Measurements from ENCODE around the gene SLC4A5. TPM values are rescaled to one million over a fixed set of nuclear protein-coding genes. Genes with fewer than 3 reads are reported as not detected.
A peak's percentile ranks its signal among the peaks of the same experiment; 100 is the strongest.

Gene SLC4A5
- polyA plus RNA-seq (2012; ENCODE audit: low read depth, missing spikeins), result 1.1 TPM

DNA sequence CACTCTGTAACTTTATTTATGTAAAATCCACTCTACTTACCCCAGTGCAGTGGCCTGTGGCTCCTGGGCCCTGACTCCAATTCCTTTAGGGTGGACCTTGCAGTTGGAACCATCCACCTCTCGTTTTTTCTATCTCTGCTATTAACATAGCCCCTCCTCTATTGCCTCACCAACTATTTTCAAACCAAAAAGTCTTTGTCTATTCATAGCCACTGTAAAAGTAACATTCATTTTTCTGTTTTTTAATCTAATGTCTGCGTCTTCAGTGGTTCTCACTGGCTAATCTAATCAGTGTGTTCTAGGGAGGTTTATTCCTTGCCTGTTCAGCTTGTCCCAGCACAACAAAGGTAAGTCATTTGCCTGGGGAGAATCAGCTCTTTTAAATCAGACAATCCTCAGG lies at the start of gene SLC4A5:
Gene SLC4A5, minus strand, starts transcription at position 101 of the 400 bp plus-strand sequence. CDS start 28,393 bp downstream, outside the sequence.
- no peak for DNase-seq (ENCODE audit: insufficient read length, low spot score)
- no peak for FAIRE-seq
- TF ChIP-seq TAF1 (IDR thresholded peaks at IDR 0.05; ENCODE audit: low read depth, low read length), result no peak
- TF ChIP-seq POU2F2 (IDR thresholded peaks at IDR 0.05; ENCODE audit: low read depth, low read length), result no peak
- no peak for TF ChIP-seq SPI1 (IDR thresholded peaks at IDR 0.05; ENCODE audit: low read depth, low read length)
- no peak for TF ChIP-seq POLR2AphosphoS5 (IDR thresholded peaks at IDR 0.05; ENCODE audit: low read depth, low read length)

GRCh38 chr2:74392449-74392743 lies 49.2 kb upstream of the SLC4A5 start:
- FAIRE-seq, result no peak
- no peak for DNase-seq (ENCODE audit: insufficient read length, low spot score)
- TF ChIP-seq SPI1 (IDR thresholded peaks at IDR 0.05; ENCODE audit: low read depth, low read length) (no peak), TAF1 (IDR thresholded peaks at IDR 0.05; ENCODE audit: low read depth, low read length) (no peak), POLR2A (IDR thresholded peaks at IDR 0.05; ENCODE audit: low read depth, low read length) (no peak), POU2F2 (IDR thresholded peaks at IDR 0.05; ENCODE audit: low read depth, low read length) (no peak), PAX5 (IDR thresholded peaks at IDR 0.05; ENCODE audit: insufficient read depth, low read length, severe bottlenecking) (no peak), POLR2AphosphoS5 (IDR thresholded peaks at IDR 0.05; ENCODE audit: low read depth, low read length) (no peak)

- peak; percentile 84 for DNase-seq (ENCODE audit: insufficient read length, low spot score)
- TF ChIP-seq SPI1 (IDR thresholded peaks at IDR 0.05; ENCODE audit: low read depth, low read length) (no peak), POU2F2 (IDR thresholded peaks at IDR 0.05; ENCODE audit: low read depth, low read length) (no peak), POLR2A (IDR thresholded peaks at IDR 0.05; ENCODE audit: low read depth, low read length) (peak; percentile 62; the same call in 1 of the 2 replicates), POLR2AphosphoS5 (IDR thresholded peaks at IDR 0.05; ENCODE audit: low read depth, low read length) (peak; percentile 66; the same call in 1 of the 2 replicates), TAF1 (IDR thresholded peaks at IDR 0.05; ENCODE audit: low read depth, low read length) (peak; percentile 36; the same call in 1 of the 2 replicates)
- FAIRE-seq, result peak; percentile 97
Measured at GRCh38 chr2:74391580-74392448, 48.6 kb upstream of the SLC4A5 start.

GRCh38 chr2:74391209-74391579 lies 48.0 kb upstream of the SLC4A5 start:
- TF ChIP-seq PAX5 (IDR thresholded peaks at IDR 0.05; ENCODE audit: insufficient read depth, low read length, severe bottlenecking), result no peak
- TF ChIP-seq POLR2AphosphoS5 (IDR thresholded peaks at IDR 0.05; ENCODE audit: low read depth, low read length), result no peak
- no peak for TF ChIP-seq TAF1 (IDR thresholded peaks at IDR 0.05; ENCODE audit: low read depth, low read length)
- TF ChIP-seq POU2F2 (IDR thresholded peaks at IDR 0.05; ENCODE audit: low read depth, low read length), result no peak
- no peak for TF ChIP-seq POLR2A (IDR thresholded peaks at IDR 0.05; ENCODE audit: low read depth, low read length)
- TF ChIP-seq SPI1 (IDR thresholded peaks at IDR 0.05; ENCODE audit: low read depth, low read length), result no peak
- FAIRE-seq (peak; percentile 52), DNase-seq (ENCODE audit: insufficient read length, low spot score) (no peak)

DNA sequence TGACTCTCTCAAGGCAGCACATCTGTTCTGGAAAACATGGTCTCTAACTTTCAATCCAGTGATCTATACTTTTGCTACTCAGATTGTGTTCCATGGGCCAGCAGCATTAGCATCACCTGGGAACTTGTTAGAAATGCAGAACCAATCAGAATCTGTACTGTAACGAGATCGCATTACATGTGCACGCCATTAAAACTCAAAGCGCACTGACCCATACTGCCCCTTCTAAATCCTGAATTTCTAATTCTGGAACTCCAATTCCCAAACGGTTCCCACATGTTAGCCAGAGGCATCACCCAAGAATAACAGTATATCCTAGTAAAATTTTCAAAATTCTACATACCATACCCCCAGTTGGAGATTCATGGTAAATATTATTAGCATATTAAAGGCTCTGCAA lies 47.4 kb upstream of the SLC4A5 start:
- DNase-seq (ENCODE audit: insufficient read length, low spot score) (no peak), FAIRE-seq (no peak)
- no peak for TF ChIP-seq POLR2A (IDR thresholded peaks at IDR 0.05; ENCODE audit: low read depth, low read length)
- no peak for TF ChIP-seq SPI1 (IDR thresholded peaks at IDR 0.05; ENCODE audit: low read depth, low read length)
- TF ChIP-seq POLR2AphosphoS5 (IDR thresholded peaks at IDR 0.05; ENCODE audit: low read depth, low read length), result no peak
- TF ChIP-seq POU2F2 (IDR thresholded peaks at IDR 0.05; ENCODE audit: low read depth, low read length), result no peak
- no peak for TF ChIP-seq TAF1 (IDR thresholded peaks at IDR 0.05; ENCODE audit: low read depth, low read length)
- no peak for TF ChIP-seq PAX5 (IDR thresholded peaks at IDR 0.05; ENCODE audit: insufficient read depth, low read length, severe bottlenecking)

DNA sequence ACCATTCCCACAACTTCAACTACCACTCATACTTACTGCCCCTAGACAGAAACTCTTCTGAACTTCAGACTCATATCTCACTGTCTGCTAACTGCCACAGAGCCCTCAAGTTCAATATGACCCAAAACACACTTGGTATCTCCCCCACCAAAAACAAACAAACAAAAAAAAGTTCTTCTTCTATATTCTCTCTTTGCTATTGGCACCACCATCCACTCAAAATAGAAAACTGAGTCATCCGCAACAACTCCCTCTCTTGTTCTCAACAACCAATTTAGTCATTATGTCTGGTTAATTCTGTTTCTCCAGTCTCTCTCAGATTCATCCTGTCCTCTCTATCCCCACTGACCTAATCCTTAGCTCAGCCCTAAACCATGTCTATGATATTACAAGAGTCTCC lies 44.1 kb upstream of the SLC4A5 start:
- DNase-seq (ENCODE audit: insufficient read length, low spot score), result no peak
- FAIRE-seq, result no peak
- TF ChIP-seq SPI1 (IDR thresholded peaks at IDR 0.05; ENCODE audit: low read depth, low read length) (no peak), TAF1 (IDR thresholded peaks at IDR 0.05; ENCODE audit: low read depth, low read length) (no peak), POLR2A (IDR thresholded peaks at IDR 0.05; ENCODE audit: low read depth, low read length) (no peak)

DNA sequence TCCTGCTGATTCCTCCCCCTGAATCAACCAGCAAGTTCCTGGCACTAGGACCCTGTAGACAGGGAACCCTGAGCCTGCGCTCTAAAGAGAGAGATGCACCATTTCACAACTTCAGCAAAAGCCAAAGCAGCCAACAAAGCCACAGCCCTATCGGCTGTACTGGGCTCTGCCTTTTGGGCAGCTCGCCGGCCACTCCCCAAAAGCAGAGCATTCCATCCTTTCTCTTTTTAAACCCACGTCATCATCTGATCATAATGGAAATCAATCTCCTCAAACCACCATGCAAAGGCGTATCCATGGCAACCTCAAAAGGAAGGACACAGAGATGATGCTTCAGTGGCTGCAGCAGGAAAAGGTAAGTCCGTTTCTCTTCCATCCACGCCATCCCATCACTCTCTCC lies 42.2 kb upstream of the SLC4A5 start:
- FAIRE-seq (no peak), DNase-seq (ENCODE audit: insufficient read length, low spot score) (no peak)
- no peak for TF ChIP-seq POLR2A (IDR thresholded peaks at IDR 0.05; ENCODE audit: low read depth, low read length)
- TF ChIP-seq TAF1 (IDR thresholded peaks at IDR 0.05; ENCODE audit: low read depth, low read length), result no peak
- no peak for TF ChIP-seq PAX5 (IDR thresholded peaks at IDR 0.05; ENCODE audit: insufficient read depth, low read length, severe bottlenecking)
- no peak for TF ChIP-seq POLR2AphosphoS5 (IDR thresholded peaks at IDR 0.05; ENCODE audit: low read depth, low read length)
- no peak for TF ChIP-seq SPI1 (IDR thresholded peaks at IDR 0.05; ENCODE audit: low read depth, low read length)
- no peak for TF ChIP-seq POU2F2 (IDR thresholded peaks at IDR 0.05; ENCODE audit: low read depth, low read length)

GRCh38 chr2:74384051-74384450 lies 40.8 kb upstream of the SLC4A5 start:
- FAIRE-seq, result no peak
- TF ChIP-seq PAX5 (IDR thresholded peaks at IDR 0.05; ENCODE audit: insufficient read depth, low read length, severe bottlenecking) (no peak), SPI1 (IDR thresholded peaks at IDR 0.05; ENCODE audit: low read depth, low read length) (no peak), POLR2A (IDR thresholded peaks at IDR 0.05; ENCODE audit: low read depth, low read length) (no peak), POLR2AphosphoS5 (IDR thresholded peaks at IDR 0.05; ENCODE audit: low read depth, low read length) (no peak), TAF1 (IDR thresholded peaks at IDR 0.05; ENCODE audit: low read depth, low read length) (no peak), POU2F2 (IDR thresholded peaks at IDR 0.05; ENCODE audit: low read depth, low read length) (no peak)
- DNase-seq (ENCODE audit: insufficient read length, low spot score), result no peak

- no peak for TF ChIP-seq TAF1 (IDR thresholded peaks at IDR 0.05; ENCODE audit: low read depth, low read length)
- no peak for TF ChIP-seq SPI1 (IDR thresholded peaks at IDR 0.05; ENCODE audit: low read depth, low read length)
- no peak for TF ChIP-seq POLR2AphosphoS5 (IDR thresholded peaks at IDR 0.05; ENCODE audit: low read depth, low read length)
- no peak for TF ChIP-seq POU2F2 (IDR thresholded peaks at IDR 0.05; ENCODE audit: low read depth, low read length)
- no peak for TF ChIP-seq POLR2A (IDR thresholded peaks at IDR 0.05; ENCODE audit: low read depth, low read length)
- no peak for TF ChIP-seq PAX5 (IDR thresholded peaks at IDR 0.05; ENCODE audit: insufficient read depth, low read length, severe bottlenecking)
- DNase-seq (ENCODE audit: insufficient read length, low spot score) (no peak), FAIRE-seq (no peak)
Measured at GRCh38 chr2:74383254-74383653, 40.0 kb upstream of the SLC4A5 start.

DNA sequence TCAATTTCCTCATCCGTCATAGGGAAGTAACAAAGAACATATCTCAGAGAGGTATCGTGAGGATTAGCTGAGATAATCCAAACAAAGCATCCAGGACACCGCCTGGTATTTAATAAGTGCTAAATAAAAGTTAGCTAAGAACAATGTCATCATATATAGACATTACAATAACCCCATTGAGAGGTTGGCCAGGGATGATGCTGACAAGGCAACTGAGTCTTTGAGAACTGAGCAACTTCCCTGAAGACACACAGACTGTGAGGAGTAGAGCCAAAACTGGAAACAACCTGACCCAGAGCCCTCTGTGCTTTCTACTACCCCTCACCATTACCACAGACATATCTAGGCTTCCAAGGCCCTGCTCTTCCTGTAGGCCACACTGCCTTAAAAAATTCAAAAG lies 38.5 kb upstream of the SLC4A5 start:
- TF ChIP-seq POLR2A (IDR thresholded peaks at IDR 0.05; ENCODE audit: low read depth, low read length) (no peak), TAF1 (IDR thresholded peaks at IDR 0.05; ENCODE audit: low read depth, low read length) (no peak), POU2F2 (IDR thresholded peaks at IDR 0.05; ENCODE audit: low read depth, low read length) (no peak)
- DNase-seq (ENCODE audit: insufficient read length, low spot score) (no peak), FAIRE-seq (no peak)
